Right ventricle myocardium inferior (tissue), 1 donor: Measurements from ENCODE around the gene MAPK7. TPM values are rescaled to one million over a fixed set of nuclear protein-coding genes. Genes with fewer than 3 reads are reported as not detected.
"Not testable (repeated sequence)": the region's sequence is repeated elsewhere in the genome, so short reads cannot be mapped to it uniquely, and the experiment has no call there.

ENCODE experiments used
- ATAC-seq: fragments of 200-7000 bp; cut with Tn5 transposase; one replicate; pipeline ENCODE4 v1.9.1; 2020; ENCODE audit warnings: mild to moderate bottlenecking, moderate library complexity
- DNase-seq: peaks from one replicate; pipeline ENCODE4 v3.0.0; 2021; ENCODE audit errors: missing footprints
- intact Hi-C: fragments of 100-400 bp; cut with DNase I; formaldehyde crosslinking; loops from one replicate; pipeline ENCODE4 v1.11.0; 2022
- total RNA-seq: library from RNA; stranded (reverse); fragmentation: NEBNext Ultra II Directional; extraction: Animal tissue kit (Norgen Biotek cat#: 25700); gene quantifications from one replicate; pipeline ENCODE4 v1.2.1, GENCODE V29; 2021
- donor health status: DM: no; HTN: yes; CAD: no; lungs with severe emphysema.

The MAPK7 gene
- total RNA-seq, 1 donor from 2014 or later, result 13.0 TPM

DNA sequence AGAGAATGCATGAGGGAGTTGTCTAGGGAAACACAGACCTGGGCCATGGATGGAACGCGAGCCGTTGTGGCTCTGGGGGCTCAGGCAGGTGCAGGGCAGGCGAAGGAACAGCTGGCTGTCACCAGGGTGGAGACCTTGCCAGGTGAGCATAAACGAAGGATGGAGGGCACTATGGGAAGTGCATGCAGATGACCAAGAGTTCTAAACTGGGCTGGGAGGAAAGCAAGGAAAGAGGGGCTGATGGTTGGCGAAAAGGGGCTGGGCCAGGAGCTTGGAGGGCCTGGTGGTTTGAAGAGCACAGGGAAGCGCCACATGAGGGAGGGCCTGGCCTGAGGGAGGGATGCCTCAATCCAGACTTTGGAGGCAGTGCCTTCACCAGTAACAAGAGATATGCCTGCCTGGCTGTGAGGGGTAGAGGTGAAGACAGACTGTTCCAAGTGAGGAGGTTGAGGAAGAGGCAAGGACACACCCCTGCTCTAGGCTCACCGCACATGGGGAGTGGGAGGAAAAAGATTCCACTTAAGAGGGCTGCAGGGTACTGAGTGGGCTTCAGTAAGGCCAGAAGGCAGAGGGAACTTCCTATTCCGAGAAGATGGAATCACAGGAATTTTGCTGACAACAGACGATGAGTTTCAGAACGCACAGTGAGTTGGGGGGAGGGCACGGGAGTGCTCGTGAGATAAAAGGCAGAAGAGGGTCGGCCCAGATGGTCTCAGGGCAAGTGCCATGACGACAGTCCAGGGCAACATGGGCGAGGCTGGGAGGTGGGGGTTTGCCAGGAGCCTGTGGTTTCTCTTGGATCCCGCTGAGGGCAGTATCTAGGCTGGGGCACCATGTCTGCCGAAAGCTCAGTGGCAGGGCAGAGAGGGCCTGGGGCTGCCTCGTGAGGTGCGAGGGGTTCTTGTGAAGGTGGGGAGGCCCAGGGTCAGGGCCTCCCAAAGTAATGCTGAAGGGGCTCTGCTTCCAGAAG is 36.4 kb upstream of the MAPK7 start:
- no peak for DNase-seq
- no peak for ATAC-seq

DNA sequence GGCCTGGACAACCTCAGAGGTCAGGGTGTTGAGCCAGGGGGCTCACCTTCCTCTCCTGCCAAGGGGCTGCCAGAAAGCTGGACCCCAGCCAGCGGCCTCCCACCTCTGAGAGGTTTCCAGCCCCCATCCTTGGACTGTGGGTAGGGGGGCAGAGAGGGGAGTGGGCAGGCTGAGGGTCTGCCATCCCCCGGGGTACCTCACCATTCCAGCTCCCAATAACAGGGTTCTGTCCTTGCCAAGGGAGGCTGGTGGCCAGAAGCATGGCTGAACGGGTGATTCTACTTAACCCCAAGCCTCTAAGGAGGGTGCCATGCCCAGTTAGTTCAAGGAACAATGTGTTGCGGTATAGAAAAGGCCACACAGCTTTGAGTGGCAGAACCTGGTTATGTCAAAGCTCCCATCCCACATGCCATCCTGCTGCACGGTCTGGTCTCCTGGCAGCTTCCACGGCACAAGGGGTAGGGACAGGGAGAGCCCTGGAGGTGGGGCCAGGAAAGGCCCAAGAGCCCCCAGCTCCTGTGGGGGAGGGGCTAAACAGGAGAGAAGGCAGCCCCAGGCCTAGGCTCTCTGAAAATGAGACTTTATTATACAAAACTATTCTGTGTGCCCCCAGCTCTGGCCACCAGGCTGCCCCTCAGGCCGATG is 35.6 kb upstream of the MAPK7 start:
- intact Hi-C loops, result no loop called here

More for the DNA sequence above, 36.4 kb upstream of the MAPK7 start:
- intact Hi-C loops, result no loop called here

DNA sequence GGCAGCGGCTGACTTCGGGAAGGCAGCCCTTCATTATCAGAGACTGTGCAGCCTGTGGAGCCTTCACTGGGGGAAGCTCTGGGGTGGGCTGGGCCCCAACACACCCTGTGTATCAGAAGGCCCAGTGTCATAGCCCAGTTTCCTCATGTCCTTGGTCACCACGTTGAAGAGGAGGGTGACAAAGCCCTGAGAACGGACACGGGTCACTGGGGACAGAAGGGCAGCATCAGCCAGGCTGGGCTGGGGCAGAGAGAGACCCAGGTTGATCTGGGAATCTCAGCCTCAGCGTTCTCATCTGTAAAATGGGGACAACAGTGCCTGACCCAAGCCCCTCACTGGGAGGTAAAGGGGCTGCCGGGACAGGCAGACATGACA is 35.1 kb upstream of the MAPK7 start:
- DNase-seq (no peak), ATAC-seq (no peak)
- intact Hi-C loops, result no loop called here

More for the DNA sequence above, 35.6 kb upstream of the MAPK7 start:
- DNase-seq (no peak), ATAC-seq (no peak)

DNA sequence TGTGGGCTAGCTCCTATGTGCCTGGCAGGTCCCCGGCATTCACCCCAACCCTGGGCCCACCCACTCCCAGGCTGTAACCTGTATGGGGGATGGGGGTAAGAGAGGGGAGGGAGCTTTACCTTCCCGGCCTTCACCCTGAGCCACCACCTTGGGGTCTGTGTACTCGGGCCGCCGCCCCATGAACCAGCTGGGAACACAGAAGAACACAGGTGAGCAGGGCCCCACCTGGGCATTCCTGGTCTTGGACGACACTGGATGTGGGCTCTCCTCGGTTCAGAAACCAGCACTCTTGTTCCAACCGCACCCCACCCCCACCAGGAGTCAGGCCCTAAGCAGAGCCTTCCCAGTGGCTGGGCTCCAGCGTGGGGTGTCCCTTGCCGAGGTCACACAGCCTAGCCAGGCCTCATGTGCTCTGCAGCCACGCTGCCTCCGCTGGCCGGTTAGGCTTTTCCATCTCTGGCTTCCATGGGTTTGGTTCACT is 34.6 kb upstream of the MAPK7 start:
- intact Hi-C loops, result no loop called here
- no peak for DNase-seq
- no peak for ATAC-seq

DNA sequence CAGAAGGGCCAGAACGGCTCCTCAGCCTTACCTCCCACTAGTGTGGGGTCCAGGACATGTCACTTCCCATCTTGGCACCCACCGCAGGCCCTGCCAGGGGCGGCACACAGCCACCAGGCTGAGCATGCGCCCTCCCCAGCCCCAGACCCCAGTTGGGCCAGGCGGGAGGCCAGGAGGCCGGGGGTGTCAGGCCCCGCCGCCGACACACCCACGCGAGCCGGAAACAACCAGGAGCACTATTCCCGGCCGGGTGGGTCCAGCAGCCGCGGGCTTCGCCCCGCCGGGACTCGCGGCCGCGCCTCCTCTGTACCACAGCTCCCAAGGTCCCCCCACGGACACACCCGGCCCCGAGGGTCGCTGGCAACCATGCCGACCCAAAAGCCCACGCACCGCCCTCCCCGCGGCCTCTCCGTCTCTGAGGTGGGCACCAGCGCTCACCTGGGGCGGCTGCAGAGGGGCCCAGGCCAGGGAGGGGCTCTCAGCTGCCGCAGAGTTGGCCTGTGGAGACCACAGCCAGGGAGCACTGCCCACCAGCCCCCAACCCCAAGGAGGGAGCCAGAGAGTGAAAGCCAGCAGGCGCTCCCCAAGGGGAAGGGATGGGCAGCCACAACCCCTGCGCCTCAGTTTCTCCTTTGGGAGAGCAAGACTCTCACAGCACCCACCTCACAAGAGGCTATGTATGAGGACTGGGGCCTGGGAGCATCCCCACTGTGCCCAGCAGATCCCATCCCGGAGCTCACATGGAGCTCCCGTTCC is 33.8 kb upstream of the MAPK7 start:
- DNase-seq (no peak), ATAC-seq (no peak)
- intact Hi-C loops, result no loop called here

DNA sequence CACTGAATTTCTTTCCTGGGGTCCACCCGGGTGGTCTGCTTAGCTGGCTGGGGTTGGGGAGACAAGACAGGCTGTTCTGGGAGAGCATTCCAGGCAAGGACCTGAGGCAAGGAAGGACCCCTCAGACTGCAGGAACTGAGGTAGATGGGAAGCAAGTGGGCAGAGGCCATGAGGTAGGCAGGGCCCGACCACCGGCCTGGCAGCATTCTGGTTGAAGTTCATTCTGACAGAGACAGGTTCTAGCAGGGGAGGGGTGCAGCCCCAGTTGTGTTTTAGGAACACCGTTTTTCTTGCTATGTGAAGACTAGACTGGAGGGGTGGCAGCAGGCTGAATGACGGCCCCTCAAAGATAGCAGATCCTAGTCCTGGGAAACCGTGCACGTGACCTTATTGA is 33.2 kb upstream of the MAPK7 start:
- intact Hi-C loops, result no loop called here
- ATAC-seq (no peak), DNase-seq (no peak)

DNA sequence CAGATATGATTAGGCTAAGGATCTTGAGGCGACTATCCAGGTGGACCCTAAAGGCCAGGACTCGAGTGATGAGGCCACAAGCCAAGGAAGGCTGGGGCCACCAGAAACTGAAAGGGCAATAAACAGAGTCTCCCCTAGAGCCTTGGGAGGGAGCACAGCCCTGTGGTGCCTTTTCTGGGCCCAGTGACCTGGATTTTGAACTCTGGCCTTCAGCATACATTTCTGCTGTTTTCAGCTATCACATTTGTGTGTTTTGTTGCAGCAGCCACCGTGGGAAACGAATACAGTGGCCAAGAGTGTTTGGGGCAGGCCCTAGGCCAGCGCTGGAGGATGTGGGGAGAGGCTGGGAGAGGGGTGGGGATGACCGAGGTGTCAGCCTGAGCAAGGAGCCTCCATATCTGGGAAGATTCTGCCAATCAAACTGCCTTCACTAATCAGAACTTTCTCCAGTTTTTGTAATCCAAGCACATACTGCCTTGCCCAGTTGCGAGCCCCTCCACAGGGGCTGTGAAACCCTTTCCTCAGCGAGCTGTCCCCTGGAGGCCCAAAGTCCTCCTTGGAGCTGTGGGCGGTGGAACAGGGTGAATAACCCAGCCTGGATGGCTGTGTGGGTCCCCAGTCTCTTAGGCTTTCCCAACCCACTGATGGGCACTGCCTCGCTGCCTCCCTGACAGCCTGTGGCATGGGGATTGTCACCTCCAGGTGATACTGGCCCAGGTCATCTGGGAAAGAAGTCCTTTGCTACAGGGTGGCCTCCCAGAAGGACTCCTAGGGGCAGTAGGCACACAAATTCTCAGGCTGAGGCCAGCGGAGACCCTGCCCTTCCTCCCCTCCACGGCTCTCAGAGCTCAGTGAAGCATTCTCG is 32.6 kb upstream of the MAPK7 start:
- DNase-seq (no peak), ATAC-seq (no peak)
- intact Hi-C loops, result no loop called here

DNA sequence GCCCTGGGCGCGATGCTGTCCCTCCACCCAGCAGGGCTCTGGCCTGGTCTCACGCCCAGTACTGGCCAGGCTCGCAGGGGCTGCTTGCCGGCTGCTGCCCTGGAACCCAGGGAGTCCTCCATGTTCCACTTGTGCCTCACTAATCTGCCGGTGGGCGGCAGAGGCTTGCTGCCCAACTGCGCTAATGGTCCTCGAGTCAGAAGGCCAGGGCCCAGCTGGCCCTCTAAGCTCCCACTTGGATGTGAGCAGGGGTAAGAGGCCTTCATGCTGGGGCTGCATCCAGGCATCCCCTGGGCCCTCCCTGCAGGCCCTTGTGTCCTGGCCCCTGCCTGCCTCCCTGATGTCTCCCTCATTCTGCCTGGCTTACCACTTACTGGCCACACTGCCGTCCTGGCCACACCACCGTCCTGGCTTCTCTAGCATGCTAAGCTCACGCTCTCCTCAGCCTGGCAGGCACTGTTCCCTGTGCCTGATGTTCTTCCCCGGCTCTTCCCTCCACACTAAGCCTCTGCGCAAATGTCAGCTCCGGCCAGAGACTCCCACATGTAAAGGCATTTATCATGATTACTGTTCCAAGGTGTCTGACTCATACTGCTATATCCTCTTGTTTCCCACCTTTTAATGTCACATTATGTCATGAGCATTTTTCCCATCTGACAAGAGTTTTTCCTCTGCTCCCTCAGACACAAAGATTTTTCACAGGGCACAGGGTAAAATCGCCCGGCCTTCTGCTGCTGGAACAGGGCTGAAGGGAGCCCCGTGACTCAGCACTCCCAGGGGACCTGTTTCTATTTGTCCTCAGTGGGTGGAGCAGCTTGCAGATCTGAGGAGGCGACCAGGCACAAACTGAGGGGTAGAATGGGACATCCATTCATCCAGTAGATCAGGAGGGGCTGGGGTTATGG is 31.7 kb upstream of the MAPK7 start:
- no peak for DNase-seq
- intact Hi-C loops, result no loop called here
- ATAC-seq, result peak; percentile 67

DNA sequence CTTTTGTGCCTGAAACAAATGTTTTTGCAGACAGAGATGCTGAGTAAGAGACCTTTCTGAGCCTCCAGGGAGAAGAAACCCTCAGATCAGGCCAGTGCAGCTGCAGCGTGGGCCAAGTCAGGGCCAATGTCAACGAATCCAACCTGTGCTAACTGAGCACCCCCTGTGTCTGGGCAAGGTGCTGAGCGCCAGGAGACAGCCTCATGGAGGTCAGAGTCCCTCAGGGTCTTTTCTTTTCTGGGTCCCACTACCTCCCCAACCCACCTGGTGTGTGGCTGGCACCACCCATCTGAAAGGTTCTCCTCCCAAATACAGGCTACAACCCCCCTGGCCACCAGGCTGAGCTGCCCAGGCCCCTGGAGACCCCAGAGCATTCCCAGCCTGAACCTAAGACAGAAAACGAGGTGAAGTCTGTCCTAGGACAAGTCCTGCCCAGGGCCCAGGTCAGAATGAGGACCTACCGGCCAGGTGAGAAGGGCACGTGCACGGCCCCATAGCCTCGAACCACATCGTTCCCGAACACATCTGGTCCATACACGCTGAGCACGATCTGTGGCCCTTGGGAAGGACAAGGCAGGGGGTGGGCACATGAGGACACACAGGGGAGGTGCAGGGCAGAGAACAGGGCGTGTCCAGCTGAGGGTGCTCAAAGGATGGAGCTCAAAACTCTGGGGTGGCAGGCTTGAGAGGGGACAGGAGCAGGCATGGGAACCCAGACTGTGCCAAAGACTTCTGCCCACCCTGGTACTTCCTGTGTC is 30.8 kb upstream of the MAPK7 start:
- intact Hi-C loops, result no loop called here
- ATAC-seq (no peak), DNase-seq (no peak)

DNA sequence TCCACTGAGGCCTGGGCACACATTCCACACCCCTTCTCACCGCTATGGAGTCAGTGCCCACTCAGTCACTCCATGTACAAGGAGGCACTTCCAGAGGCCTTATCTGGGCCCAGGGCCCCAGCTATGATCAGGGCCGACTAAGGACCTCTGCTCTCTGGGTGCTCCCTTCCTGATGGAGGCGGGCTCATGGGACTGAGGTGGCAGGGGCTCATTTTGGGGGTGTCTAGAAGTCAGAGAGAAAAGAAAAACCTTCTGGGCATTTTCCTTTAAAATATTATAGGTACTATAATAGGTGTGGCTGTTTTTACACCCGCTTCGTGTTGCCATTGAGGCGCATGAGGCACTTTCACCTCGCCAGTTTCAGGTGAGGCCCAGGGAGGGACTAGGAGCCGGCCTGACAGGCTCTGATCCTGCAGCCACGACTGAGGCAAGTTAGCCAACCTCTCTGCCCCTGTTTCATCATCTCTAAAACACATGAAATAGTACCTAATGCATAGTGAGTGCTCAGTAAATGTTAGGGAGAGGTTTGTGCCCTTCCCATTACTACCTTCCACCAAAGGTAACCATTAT is 30.1 kb upstream of the MAPK7 start:
- intact Hi-C loops, result no loop called here

DNA sequence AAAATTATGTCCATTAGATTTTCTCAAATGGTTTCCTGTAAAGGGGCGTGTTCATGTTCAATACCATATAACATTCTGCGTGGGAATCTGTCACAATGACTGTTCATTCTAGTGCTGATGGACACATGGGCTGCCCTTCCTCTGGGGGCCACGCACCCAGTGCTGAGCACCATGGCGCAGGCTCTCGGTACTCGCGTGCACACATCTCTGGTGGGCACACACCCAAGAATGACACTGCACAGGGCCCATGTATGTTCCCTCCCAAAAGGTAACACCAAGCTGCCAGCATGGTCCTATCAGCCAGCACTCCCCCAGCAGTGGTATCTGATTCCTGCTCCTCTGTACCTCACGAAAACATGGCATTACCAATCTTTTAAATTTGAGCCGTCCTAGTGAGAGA is 29.5 kb upstream of the MAPK7 start:
- DNase-seq (no peak), ATAC-seq (no peak)
- intact Hi-C loops, result no loop called here

More for the DNA sequence above, 30.1 kb upstream of the MAPK7 start:
- no peak for ATAC-seq
- DNase-seq, result no peak

DNA sequence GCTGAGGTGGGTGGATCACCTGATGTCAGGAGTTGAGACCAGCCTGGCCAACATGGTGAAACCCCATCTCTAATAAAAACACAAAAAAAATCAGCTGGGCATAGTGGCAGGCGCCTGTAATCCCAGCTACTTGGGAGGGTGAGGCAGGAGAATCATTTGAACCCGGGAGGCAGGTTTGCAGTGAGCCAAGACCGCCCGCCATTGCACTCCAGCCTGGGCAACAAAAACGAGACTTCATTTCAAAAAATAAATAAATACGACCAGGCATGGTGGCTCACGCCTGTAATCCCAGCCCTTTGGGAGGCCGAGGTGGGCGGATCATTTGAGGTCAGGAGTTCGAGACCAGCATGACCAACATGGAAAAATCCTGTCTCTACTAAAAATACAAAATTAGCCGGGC is 24.9 kb upstream of the MAPK7 start:
- intact Hi-C loops, ATAC-seq, DNase-seq: not testable (repeated sequence)

DNA sequence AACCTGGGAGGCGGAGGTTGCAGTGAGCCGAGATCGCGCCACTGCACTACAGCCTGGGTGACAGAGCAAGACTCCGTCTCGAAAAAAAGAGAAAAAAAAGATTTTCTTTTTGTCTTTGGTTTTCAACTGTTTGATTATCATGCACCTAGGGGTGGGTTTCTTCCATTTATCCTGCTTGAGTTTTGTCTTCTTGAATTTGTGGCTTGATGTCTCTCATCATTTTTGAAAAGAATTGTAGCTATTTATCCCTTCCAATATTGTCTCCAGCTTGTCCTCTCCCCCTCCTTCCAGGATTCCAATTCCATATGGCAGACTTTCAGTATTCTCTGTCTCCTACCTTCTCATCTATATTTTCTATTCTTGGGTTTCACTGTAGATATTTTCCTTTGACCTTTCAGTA is 23.6 kb upstream of the MAPK7 start:
- intact Hi-C loops, result no loop called here
- ATAC-seq, result no peak
- no peak for DNase-seq

DNA sequence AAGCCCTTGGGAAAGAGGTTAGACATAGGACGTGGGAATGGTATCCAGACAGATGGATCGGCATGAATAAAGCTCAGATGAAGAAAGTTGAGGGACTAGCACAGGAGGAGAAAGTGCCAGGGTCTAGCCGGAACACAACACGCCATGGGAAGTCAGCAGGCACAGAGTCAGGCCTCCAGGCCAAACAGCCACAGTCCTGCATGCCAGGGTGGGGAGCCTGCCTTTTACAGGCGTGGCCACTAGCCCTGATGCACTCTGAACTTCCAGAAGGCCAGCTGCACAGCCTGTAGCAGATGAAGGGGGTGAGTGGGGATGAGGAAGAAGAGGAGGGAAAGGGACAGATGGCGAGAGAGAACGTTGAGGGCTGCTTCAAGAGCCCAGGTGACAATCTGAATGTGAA is 20.9 kb upstream of the MAPK7 start:
- ATAC-seq, result no peak
- no peak for DNase-seq
- intact Hi-C loops, result no loop called here

DNA sequence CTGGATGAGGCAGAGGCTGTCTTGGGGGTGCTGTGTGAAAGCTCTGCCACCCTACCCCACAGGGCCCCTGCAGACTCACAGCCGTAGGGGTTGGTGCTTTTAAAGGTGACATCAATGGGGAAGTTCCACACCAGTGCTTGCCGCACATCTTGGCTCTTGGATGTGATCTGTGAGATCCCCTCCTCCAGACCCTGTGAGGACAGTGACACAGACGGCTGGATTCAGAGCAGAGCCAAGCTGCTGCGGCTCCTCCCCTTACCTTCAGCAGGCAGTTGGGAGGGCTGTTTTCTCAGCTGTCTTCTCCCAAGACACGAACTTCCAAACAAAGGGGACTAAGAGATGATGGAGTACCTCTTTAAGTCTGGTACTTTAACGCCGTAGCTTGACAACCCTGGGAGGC is 20.5 kb upstream of the MAPK7 start:
- intact Hi-C loops, result no loop called here
- DNase-seq (no peak), ATAC-seq (no peak)

DNA sequence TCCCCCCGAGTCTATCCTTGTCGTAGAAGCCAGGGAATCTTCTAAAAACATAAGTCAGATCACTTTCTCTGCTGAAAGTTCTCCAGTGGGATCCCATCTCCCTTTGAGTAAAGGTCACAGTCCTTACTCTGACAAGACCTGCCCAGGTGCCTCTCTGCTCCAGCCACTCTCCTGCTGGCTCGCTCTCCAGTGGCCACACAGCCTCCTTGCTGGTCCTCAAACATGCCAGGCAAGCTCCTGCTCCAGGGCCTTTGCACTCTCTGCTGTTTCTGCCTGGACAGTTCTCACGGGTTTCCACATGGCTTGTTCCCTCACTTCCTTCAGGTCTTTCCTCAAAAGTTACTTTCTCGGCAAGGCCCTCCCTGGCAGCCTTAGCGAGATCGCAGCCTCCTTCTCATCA is 19.1 kb upstream of the MAPK7 start:
- no peak for ATAC-seq

More for the DNA sequence above, 19.1 kb upstream of the MAPK7 start:
- no peak for DNase-seq
- intact Hi-C loops, result no loop called here
